Measurements from ENCODE around the gene IST1. TPM values are rescaled to one million over a fixed set of nuclear protein-coding genes. Genes with fewer than 3 reads are reported as not detected.

Gene IST1
- total and polyA plus RNA-seq, 9 of the 15 experiments (the other 6 are each of a cell fraction or from before 2014, with no cell fraction given), result 135 to 334 (median 188) TPM

DNA sequence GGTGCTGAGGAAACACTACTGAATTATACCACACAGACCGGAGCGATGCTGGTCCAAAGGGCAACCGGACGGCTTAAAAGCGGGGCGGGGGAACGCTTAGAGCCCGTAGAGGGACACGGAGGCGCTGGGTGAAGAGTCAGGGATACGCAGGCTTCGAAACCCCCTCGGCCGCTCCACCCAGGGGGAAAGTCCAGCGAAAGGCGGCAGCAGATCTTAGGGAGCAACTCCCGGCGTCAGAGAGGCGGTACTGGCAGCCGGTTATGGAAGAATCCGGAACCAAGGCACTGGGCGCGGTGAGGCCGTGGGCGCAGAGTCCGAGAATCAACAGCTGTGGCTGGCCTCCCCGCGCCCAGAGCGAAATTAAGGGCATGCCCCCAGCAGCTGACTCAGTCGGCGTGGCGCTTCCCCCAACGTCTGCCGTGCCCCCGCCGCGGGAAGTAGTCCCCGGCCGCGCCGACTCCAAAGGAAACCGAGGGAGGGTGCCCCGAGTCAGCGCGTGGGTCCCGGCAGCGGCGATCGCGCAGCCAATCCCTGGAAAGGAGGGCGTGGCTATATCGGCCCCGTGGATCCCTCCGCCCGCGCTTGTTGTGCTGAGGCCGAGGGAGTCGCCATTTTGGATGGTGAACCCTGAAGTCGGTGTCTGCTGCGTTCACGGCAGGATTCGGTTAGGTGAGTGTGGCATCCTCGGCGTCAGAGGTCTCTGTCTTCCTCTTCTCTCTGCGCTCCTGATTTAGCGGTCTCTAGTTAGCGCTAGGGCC is at the start of gene IST1 (continued):
- TF ChIP-seq HOXB6 (CRISPR knock-in tag; IDR thresholded peaks at IDR 0.05; ENCODE audit: borderline replicate concordance) (no peak), ZNF24 (IDR thresholded peaks at IDR 0.05) (peak; percentile 39; the same call in 1 of the 2 replicates), HDAC2 (IDR thresholded peaks at IDR 0.05) (0 out of 2 replicates have a peak, but pooled peaks have one; percentile 64), HCFC1 (IDR thresholded peaks at IDR 0.05; ENCODE audit: low read depth, low read length) (peak; percentile 55), CHCHD3 (CRISPR knock-in tag; IDR thresholded peaks at IDR 0.05) (no peak), NFYB (IDR thresholded peaks at IDR 0.05; ENCODE audit: extremely low read depth, insufficient read length) (peak; percentile 46), ZNF316 (IDR thresholded peaks at IDR 0.05) (no peak), CC2D1A (IDR thresholded peaks at IDR 0.05) (peak; percentile 98), CBX8 (IDR thresholded peaks at IDR 0.05; ENCODE audit: borderline replicate concordance, extremely low read depth, low read depth, low read length, poor library complexity, severe bottlenecking) (no peak), TEAD1 (CRISPR knock-in tag; IDR thresholded peaks at IDR 0.05) (no peak), CBFA2T3 (IDR thresholded peaks at IDR 0.05) (peak; percentile 21; the same call in 1 of the 2 replicates), CREM (IDR thresholded peaks at IDR 0.05; ENCODE audit: low read depth) (peak; percentile 84)
- TF ChIP-seq, protein P1, sequence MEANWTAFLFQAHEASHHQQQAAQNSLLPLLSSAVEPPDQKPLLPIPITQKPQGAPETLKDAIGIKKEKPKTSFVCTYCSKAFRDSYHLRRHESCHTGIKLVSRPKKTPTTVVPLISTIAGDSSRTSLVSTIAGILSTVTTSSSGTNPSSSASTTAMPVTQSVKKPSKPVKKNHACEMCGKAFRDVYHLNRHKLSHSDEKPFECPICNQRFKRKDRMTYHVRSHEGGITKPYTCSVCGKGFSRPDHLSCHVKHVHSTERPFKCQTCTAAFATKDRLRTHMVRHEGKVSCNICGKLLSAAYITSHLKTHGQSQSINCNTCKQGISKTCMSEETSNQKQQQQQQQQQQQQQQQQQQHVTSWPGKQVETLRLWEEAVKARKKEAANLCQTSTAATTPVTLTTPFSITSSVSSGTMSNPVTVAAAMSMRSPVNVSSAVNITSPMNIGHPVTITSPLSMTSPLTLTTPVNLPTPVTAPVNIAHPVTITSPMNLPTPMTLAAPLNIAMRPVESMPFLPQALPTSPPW (CRISPR knock-in tag; IDR thresholded peaks at IDR 0.05), result peak; percentile 91
- TF ChIP-seq, protein P2, sequence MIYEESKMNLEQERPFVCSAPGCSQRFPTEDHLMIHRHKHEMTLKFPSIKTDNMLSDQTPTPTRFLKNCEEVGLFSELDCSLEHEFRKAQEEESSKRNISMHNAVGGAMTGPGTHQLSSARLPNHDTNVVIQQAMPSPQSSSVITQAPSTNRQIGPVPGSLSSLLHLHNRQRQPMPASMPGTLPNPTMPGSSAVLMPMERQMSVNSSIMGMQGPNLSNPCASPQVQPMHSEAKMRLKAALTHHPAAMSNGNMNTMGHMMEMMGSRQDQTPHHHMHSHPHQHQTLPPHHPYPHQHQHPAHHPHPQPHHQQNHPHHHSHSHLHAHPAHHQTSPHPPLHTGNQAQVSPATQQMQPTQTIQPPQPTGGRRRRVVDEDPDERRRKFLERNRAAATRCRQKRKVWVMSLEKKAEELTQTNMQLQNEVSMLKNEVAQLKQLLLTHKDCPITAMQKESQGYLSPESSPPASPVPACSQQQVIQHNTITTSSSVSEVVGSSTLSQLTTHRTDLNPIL (CRISPR knock-in tag; IDR thresholded peaks at IDR 0.05), result no peak
- TF ChIP-seq, protein P3, sequence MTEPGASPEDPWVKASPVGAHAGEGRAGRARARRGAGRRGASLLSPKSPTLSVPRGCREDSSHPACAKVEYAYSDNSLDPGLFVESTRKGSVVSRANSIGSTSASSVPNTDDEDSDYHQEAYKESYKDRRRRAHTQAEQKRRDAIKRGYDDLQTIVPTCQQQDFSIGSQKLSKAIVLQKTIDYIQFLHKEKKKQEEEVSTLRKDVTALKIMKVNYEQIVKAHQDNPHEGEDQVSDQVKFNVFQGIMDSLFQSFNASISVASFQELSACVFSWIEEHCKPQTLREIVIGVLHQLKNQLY (CRISPR knock-in tag; conservative IDR thresholded peaks at IDR 0.05), result 0 out of 4 replicates have a peak, but pooled peaks of 1 of the 2 experiments have one; percentile 30
- TF ChIP-seq, protein P4, sequence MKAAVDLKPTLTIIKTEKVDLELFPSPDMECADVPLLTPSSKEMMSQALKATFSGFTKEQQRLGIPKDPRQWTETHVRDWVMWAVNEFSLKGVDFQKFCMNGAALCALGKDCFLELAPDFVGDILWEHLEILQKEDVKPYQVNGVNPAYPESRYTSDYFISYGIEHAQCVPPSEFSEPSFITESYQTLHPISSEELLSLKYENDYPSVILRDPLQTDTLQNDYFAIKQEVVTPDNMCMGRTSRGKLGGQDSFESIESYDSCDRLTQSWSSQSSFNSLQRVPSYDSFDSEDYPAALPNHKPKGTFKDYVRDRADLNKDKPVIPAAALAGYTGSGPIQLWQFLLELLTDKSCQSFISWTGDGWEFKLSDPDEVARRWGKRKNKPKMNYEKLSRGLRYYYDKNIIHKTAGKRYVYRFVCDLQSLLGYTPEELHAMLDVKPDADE (conservative IDR thresholded peaks at IDR 0.05; ENCODE audit: control insufficient read depth, low read depth, low read length), result peak; percentile 90
- TF ChIP-seq, protein P5, sequence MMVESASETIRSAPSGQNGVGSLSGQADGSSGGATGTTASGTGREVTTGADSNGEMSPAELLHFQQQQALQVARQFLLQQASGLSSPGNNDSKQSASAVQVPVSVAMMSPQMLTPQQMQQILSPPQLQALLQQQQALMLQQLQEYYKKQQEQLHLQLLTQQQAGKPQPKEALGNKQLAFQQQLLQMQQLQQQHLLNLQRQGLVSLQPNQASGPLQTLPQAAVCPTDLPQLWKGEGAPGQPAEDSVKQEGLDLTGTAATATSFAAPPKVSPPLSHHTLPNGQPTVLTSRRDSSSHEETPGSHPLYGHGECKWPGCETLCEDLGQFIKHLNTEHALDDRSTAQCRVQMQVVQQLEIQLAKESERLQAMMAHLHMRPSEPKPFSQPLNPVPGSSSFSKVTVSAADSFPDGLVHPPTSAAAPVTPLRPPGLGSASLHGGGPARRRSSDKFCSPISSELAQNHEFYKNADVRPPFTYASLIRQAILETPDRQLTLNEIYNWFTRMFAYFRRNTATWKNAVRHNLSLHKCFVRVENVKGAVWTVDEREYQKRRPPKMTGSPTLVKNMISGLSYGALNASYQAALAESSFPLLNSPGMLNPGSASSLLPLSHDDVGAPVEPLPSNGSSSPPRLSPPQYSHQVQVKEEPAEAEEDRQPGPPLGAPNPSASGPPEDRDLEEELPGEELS (CRISPR knock-in tag; IDR thresholded peaks at IDR 0.05; ENCODE audit: borderline replicate concordance), result no peak
- TF ChIP-seq, protein P6, sequence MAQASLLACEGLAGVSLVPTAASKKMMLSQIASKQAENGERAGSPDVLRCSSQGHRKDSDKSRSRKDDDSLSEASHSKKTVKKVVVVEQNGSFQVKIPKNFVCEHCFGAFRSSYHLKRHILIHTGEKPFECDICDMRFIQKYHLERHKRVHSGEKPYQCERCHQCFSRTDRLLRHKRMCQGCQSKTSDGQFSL (CRISPR knock-in tag; IDR thresholded peaks at IDR 0.05), result 0 out of 2 replicates have a peak, but pooled peaks have one; percentile 20
- TF ChIP-seq, protein P6 (tag; IDR thresholded peaks at IDR 0.05), result 0 out of 4 replicates have a peak, but pooled peaks of 1 of the 2 experiments have one; percentile 2

Measured in K562 (cell line).